Endothelial cell (in vitro differentiated cells): ENCODE measurements around the gene FXN. TPM values are rescaled to one million over a fixed set of nuclear protein-coding genes. Genes with fewer than 3 reads are reported as not detected.
"Not testable (repeated sequence)": the region's sequence is repeated elsewhere in the genome, so short reads cannot be mapped to it uniquely, and the experiment has no call there.

Experiments used
- DNase-seq: peaks from one replicate; pipeline ENCODE4 v3.0.0; 2021; ENCODE audit warnings: low spot score
- H3K27ac Mint-ChIP-seq: one replicate; pipeline ENCODE4 v1.8.0; 2021; ENCODE audit warnings: mixed read lengths, inconsistent platforms; ENCODE audit not compliant: unreplicated experiment
- H3K27me3 Mint-ChIP-seq: one replicate; pipeline ENCODE4 v1.8.0; 2021; ENCODE audit warnings: mild to moderate bottlenecking, moderate library complexity, mixed read lengths, inconsistent platforms; ENCODE audit not compliant: unreplicated experiment
- H3K36me3 Mint-ChIP-seq: one replicate; pipeline ENCODE4 v1.8.0; 2021; ENCODE audit warnings: mild to moderate bottlenecking, low read depth, mixed read lengths, inconsistent platforms; ENCODE audit not compliant: unreplicated experiment
- H3K4me1 Mint-ChIP-seq: one replicate; pipeline ENCODE4 v1.8.0; 2021; ENCODE audit warnings: mild to moderate bottlenecking, mixed read lengths, inconsistent platforms; ENCODE audit not compliant: unreplicated experiment
- H3K4me3 Mint-ChIP-seq: one replicate; pipeline ENCODE4 v1.8.0; 2021; ENCODE audit warnings: mild to moderate bottlenecking, mixed read lengths, inconsistent platforms; ENCODE audit not compliant: unreplicated experiment
- H3K9me3 Mint-ChIP-seq: one replicate; pipeline ENCODE4 v1.8.0; 2021; ENCODE audit warnings: mixed read lengths, inconsistent platforms; ENCODE audit not compliant: unreplicated experiment
- long read RNA-seq: library from polyadenylated mRNA; unstranded; transcript quantifications from one replicate; pipeline ENCODE4 v2.0.0, GENCODE V29; 2020; ENCODE audit not compliant: unreplicated experiment
- total RNA-seq: library from RNA; stranded (reverse); fragmentation: NEBNext Ultra II Directional; extraction: Animal tissue kit (Norgen Biotek cat#: 25700); gene quantifications from one replicate; pipeline ENCODE4 v1.2.1, GENCODE V29; 2021; ENCODE audit not compliant: unreplicated experiment
- TF ChIP-seq, protein P1 (sequence below): fragments of 200-600 bp; sonication (generic); IDR thresholded peaks from one replicate; pipeline ENCODE4 v1.5.0; 2021; ENCODE audit warnings: antibody characterized with exemption; ENCODE audit not compliant: unreplicated experiment

The FXN gene
- 14.4 TPM for total RNA-seq
- long read RNA-seq, full-length matches to known transcripts, result 16 of 16 reads
- long read RNA-seq, partial matches to known transcripts, result 0 of 16 reads
- long read RNA-seq, other reads (novel, unspliced or antisense), result 0 of 16 reads

DNA sequence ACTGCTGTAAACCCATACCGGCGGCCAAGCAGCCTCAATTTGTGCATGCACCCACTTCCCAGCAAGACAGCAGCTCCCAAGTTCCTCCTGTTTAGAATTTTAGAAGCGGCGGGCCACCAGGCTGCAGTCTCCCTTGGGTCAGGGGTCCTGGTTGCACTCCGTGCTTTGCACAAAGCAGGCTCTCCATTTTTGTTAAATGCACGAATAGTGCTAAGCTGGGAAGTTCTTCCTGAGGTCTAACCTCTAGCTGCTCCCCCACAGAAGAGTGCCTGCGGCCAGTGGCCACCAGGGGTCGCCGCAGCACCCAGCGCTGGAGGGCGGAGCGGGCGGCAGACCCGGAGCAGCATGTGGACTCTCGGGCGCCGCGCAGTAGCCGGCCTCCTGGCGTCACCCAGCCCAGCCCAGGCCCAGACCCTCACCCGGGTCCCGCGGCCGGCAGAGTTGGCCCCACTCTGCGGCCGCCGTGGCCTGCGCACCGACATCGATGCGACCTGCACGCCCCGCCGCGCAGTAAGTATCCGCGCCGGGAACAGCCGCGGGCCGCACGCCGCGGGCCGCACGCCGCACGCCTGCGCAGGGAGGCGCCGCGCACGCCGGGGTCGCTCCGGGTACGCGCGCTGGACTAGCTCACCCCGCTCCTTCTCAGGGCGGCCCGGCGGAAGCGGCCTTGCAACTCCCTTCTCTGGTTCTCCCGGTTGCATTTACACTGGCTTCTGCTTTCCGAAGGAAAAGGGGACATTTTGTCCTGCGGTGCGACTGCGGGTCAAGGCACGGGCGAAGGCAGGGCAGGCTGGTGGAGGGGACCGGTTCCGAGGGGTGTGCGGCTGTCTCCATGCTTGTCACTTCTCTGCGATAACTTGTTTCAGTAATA lies at the start of gene FXN:
Gene FXN (plus strand): TSS at position 315 of the 871 bp plus-strand sequence. CDS start 31 bp downstream, at position 346.
- TF ChIP-seq, protein P1, sequence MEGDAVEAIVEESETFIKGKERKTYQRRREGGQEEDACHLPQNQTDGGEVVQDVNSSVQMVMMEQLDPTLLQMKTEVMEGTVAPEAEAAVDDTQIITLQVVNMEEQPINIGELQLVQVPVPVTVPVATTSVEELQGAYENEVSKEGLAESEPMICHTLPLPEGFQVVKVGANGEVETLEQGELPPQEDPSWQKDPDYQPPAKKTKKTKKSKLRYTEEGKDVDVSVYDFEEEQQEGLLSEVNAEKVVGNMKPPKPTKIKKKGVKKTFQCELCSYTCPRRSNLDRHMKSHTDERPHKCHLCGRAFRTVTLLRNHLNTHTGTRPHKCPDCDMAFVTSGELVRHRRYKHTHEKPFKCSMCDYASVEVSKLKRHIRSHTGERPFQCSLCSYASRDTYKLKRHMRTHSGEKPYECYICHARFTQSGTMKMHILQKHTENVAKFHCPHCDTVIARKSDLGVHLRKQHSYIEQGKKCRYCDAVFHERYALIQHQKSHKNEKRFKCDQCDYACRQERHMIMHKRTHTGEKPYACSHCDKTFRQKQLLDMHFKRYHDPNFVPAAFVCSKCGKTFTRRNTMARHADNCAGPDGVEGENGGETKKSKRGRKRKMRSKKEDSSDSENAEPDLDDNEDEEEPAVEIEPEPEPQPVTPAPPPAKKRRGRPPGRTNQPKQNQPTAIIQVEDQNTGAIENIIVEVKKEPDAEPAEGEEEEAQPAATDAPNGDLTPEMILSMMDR, result peak; percentile 97
- H3K27me3 Mint-ChIP-seq, result peaks cover 6% of the 10 kb centered on the region
- no peaks in the 10 kb centered on the region for H3K36me3 Mint-ChIP-seq
- H3K4me3 Mint-ChIP-seq, result peak within 1 kb of the TSS; percentile 91
- peak; percentile 89 for DNase-seq
- no peaks in the 10 kb centered on the region for H3K9me3 Mint-ChIP-seq
- H3K4me1 Mint-ChIP-seq, result peaks cover 5% of the 10 kb centered on the region
- peak within 1 kb of the TSS; percentile 86 for H3K27ac Mint-ChIP-seq

DNA sequence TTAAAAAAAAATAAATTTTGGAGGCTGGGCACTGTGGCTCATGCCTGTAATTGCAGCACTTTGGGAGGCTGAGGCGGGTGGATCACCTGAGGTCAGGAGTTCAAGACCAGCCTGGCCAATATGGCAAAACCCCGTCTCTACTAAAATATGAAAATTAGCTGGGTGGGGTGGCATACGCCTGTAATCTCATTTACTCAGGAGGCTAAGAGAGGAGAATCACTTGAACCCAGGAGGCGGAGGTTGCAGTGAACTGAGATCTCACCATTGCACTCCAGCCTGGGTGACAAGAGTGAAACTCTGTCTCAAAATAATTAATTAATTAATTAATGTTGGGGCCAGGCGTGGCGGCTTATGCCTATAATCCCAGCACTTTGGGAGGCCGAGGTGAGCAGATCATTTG lies 48.6 kb upstream of the FXN start:
- H3K9me3 Mint-ChIP-seq, H3K4me3 Mint-ChIP-seq, H3K4me1 Mint-ChIP-seq, H3K36me3 Mint-ChIP-seq, H3K27ac Mint-ChIP-seq, H3K27me3 Mint-ChIP-seq, DNase-seq: not testable (repeated sequence)

DNA sequence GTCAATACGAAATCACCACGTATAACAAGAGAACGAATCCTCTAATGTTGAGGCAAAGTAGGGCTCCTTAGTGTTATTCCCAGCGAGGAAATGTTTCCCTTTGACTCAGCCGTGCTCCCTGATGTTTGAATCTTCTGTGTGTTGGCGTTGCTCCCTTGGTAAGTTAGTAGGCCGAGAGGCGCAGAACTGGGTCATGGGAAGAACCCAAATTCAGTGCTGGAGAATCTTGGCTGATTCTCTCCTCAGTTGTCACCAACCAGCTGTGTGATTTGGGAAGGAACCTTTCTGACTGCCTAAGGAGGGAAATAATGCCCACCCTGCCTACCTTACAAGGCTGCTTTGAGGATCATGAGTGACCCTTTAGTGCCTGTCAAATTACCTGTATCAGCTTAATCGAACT lies 44.1 kb upstream of the FXN start:
- Mint-ChIP-seq H3K4me1 (peaks cover 2% of the 10 kb centered on the region), H3K4me3 (no peak overlapping the region), H3K27ac (no peak overlapping the region), H3K36me3 (peaks cover 3% of the 10 kb centered on the region), H3K9me3 (no peaks in the 10 kb centered on the region), H3K27me3 (no peaks in the 10 kb centered on the region)
- TF ChIP-seq, protein P1, result no peak
- DNase-seq, result no peak

DNA sequence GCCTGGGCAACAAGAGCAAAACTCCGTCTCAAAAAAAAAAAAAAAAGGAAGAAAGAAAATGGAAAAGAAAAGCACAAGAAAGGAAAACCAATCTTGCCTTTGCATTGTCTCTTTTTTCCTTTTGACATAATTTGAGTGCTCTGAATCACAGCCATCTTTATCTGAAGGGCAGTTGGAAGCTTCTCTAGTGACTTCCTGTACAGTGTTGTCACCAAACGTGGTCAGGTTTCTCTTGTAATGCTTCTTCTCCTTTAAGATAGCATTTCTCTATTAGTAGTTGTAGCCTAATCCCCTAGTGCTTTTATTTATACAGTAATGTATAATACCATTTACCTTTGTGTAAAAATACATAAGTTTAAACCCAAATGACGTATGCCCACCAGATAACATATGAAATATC lies 39.8 kb upstream of the FXN start:
- H3K27ac Mint-ChIP-seq, result no peak overlapping the region
- TF ChIP-seq, protein P1, result no peak
- no peak overlapping the region for H3K4me3 Mint-ChIP-seq
- peaks cover 17% of the 10 kb centered on the region for H3K4me1 Mint-ChIP-seq
- H3K27me3 Mint-ChIP-seq, result no peaks in the 10 kb centered on the region
- peaks cover 3% of the 10 kb centered on the region for H3K36me3 Mint-ChIP-seq
- DNase-seq, result no peak
- H3K9me3 Mint-ChIP-seq, result no peaks in the 10 kb centered on the region

- Mint-ChIP-seq H3K9me3 (no peaks in the 10 kb centered on the region), H3K36me3 (peaks cover 3% of the 10 kb centered on the region), H3K27me3 (no peaks in the 10 kb centered on the region), H3K4me3 (no peak overlapping the region), H3K4me1 (peaks cover 17% of the 10 kb centered on the region), H3K27ac (no peak overlapping the region)
- TF ChIP-seq, protein P1, result no peak
- DNase-seq, result no peak
Measured at GRCh38 chr9:68996462-68996861, 39.1 kb upstream of the FXN start.
